Measurements from ENCODE around the gene ZNF121.
"Not testable (repeated sequence)": the region's sequence is repeated elsewhere in the genome, so short reads cannot be mapped to it uniquely, and the experiment has no call there.

The ZNF121 gene

GRCh38 chr19:9584073-9584833 is at the start of gene ZNF121:
Gene ZNF121 (minus strand): TSS chr19:9584504. CDS start chr19:9568097, 16,407 bp downstream.
- FAIRE-seq, result no peak

- no peak for FAIRE-seq
Observed at GRCh38 chr19:9627856-9628255, 43.6 kb upstream of the ZNF121 start.

- no peak for FAIRE-seq
Observed at GRCh38 chr19:9622531-9622930, 38.2 kb upstream of the ZNF121 start.

GRCh38 chr19:9621156-9622037 is 37.1 kb upstream of the ZNF121 start, which contains the start of gene ZNF561:
Gene ZNF561 (minus strand): TSS chr19:9621232. CDS start chr19:9619456, 1,776 bp downstream.
- FAIRE-seq, result peak; percentile 61

GRCh38 chr19:9620842-9621155 is 36.5 kb upstream of the ZNF121 start:
- FAIRE-seq, result no peak

GRCh38 chr19:9615844-9616243 is 31.5 kb upstream of the ZNF121 start:
- no peak for FAIRE-seq

GRCh38 chr19:9610484-9611113 is 26.3 kb upstream of the ZNF121 start:
- no peak for FAIRE-seq

GRCh38 chr19:9608912-9609311 is 24.6 kb upstream of the ZNF121 start:
- FAIRE-seq, result no peak

GRCh38 chr19:9597027-9597426 is 12.7 kb upstream of the ZNF121 start:
- no peak for FAIRE-seq

- peak; percentile 59 for FAIRE-seq
Observed at GRCh38 chr19:9586764-9587163, 2.5 kb upstream of the ZNF121 start.

- FAIRE-seq, result not testable (repeated sequence)
Observed at GRCh38 chr19:9582081-9582725, 2.1 kb downstream of the ZNF121 start.

- no peak for FAIRE-seq
Observed at GRCh38 chr19:9580728-9581127, 3.6 kb downstream of the ZNF121 start.

GRCh38 chr19:9570255-9570654 is 14.0 kb downstream of the ZNF121 start:
- FAIRE-seq, result no peak

GRCh38 chr19:9566729-9567128 is 17.6 kb downstream of the ZNF121 start:
- no peak for FAIRE-seq

- FAIRE-seq, result no peak
Observed at GRCh38 chr19:9565900-9566705, 18.2 kb downstream of the ZNF121 start.

GRCh38 chr19:9552536-9553274 is 31.6 kb downstream of the ZNF121 start:
- FAIRE-seq, result no peak

GRCh38 chr19:9547870-9548269 is 36.4 kb downstream of the ZNF121 start:
- no peak for FAIRE-seq

- not testable (repeated sequence) for FAIRE-seq
Observed at GRCh38 chr19:9541281-9541680, 43.0 kb downstream of the ZNF121 start.

- FAIRE-seq, result not testable (repeated sequence)
Observed at GRCh38 chr19:9539921-9540320, 44.4 kb downstream of the ZNF121 start.

- FAIRE-seq, result not testable (repeated sequence)
Observed at GRCh38 chr19:9539201-9539600, 45.1 kb downstream of the ZNF121 start.

Measured in A204.1 (cell line).